Left lung (tissue), 14 donors: ENCODE data around the gene CCDC85C. TPM values are rescaled to one million over a fixed set of nuclear protein-coding genes. Genes with fewer than 3 reads are reported as not detected.
A peak's percentile ranks its signal among the peaks of the same experiment; 100 is the strongest.

Experiments
- ATAC-seq: fragments of 200-7000 bp; cut with Tn5 transposase; one replicate; pipeline ENCODE4 v1.9.1; 2020; ENCODE audit warnings: moderate library complexity
- DNase-seq, 4 donors: peaks; one replicate each; pipeline ENCODE4 v3.0.0-alpha.2; 2013 to 2020
- H3K27ac ChIP-seq, 2 donors: fragments of 200-600 bp; sonication (generic) in 1 of 2; one replicate each; pipeline versions ENCODE4 v1.5.0 to v1.8.0; 2020 to 2021
- H3K27me3 ChIP-seq, 2 donors: fragments of 200-600 bp; sonication (generic) in 1 of 2; one replicate each; pipeline versions ENCODE4 v1.5.0 to v1.8.0; 2020 to 2021
- H3K36me3 ChIP-seq, 2 donors: fragments of 200-600 bp; sonication (generic) in 1 of 2; one replicate each; pipeline versions ENCODE4 v1.5.0 to v1.8.0; 2020 to 2021
- H3K4me1 ChIP-seq, 2 donors: fragments of 200-600 bp; one replicate each; pipeline ENCODE4 v1.8.0; 2021
- H3K4me3 ChIP-seq, 2 donors: fragments of 200-600 bp; sonication (generic) in 1 of 2; one replicate each; pipeline versions ENCODE4 v1.5.0 to v1.8.0; 2020 to 2021; ENCODE audit warnings: mild to moderate bottlenecking in 1 of 2
- H3K9me3 ChIP-seq, 2 donors: fragments of 200-600 bp; sonication (generic) in 1 of 2; one replicate each; pipeline versions ENCODE4 v1.5.0 to v1.8.0; 2020 to 2021
- CTCF ChIP-seq, 2 donors: fragments of 200-600 bp; sonication (generic) in 1 of 2; IDR thresholded peaks; one replicate each; pipeline versions ENCODE4 v1.5.0 to v1.8.0; 2021; ENCODE audit warnings: antibody characterized with exemption in 2 of 2
- intact Hi-C, 2 donors: fragments of 100-400 bp; cut with DNase I; formaldehyde crosslinking; loops; one replicate each; pipeline versions ENCODE4 v1.11.2 to v1.14.2; 2022
- long read RNA-seq, 12 donors: library from polyadenylated mRNA in 2 of 12; unstranded in 2 of 12; transcript quantifications; one replicate each; pipeline ENCODE4 v2.0.0 and lab custom pipeline, GENCODE V29; 2019 to 2026
- polyA plus RNA-seq, 6 donors: library from polyadenylated mRNA; unstranded; fragments of 120-200 nt; gene quantifications; one replicate each; pipeline ENCODE4 v1.2.1, GENCODE V29; 2013; ENCODE audit not compliant: insufficient read length in 6 of 6
- total RNA-seq, 2 donors: library from RNA; stranded (reverse); fragmentation: NEBNext Ultra II Directional; extraction: Animal tissue kit (Norgen Biotek cat#: 25700); gene quantifications; one replicate each; pipeline ENCODE4 v1.2.1, GENCODE V29; 2021
- donor health status: DM: no; HTN: yes; CAD: no.
- donor health status: DM: no; HTN: no; CAD: no.

CCDC85C gene
- total RNA-seq (10 to 100 TPM; 16.4 to 19.0 TPM), polyA plus RNA-seq (10 to 100 TPM in 4 of 6 donors, 1 to 10 TPM in 2; 6.3 to 16.1 (median 12.0) TPM)
- long read RNA-seq, donor 1, partial matches to known transcripts = 60 of 60 reads
- long read RNA-seq, donor 1, other reads (novel, unspliced or antisense) = 0 of 60 reads
- long read RNA-seq, donor 2, full-length matches to known transcripts = 2 of 171 reads
- long read RNA-seq, donor 2, partial matches to known transcripts = 169 of 171 reads
- long read RNA-seq, donor 2, other reads (novel, unspliced or antisense) = 0 of 171 reads
- long read RNA-seq, donor 3, partial matches to known transcripts = 19 of 19 reads
- long read RNA-seq, donor 3, other reads (novel, unspliced or antisense) = 0 of 19 reads
- long read RNA-seq, donor 4, partial matches to known transcripts = 0 of 1 reads
- long read RNA-seq, donor 4, other reads (novel, unspliced or antisense) = 1 of 1 reads
- long read RNA-seq, donor 5, full-length matches to known transcripts = 2 of 2 reads
- long read RNA-seq, donor 5, partial matches to known transcripts = 0 of 2 reads
- long read RNA-seq, donor 5, other reads (novel, unspliced or antisense) = 0 of 2 reads
- long read RNA-seq, donor 6, full-length matches to known transcripts = 1 of 20 reads
- long read RNA-seq, donor 6, partial matches to known transcripts = 19 of 20 reads
- long read RNA-seq, donor 6, other reads (novel, unspliced or antisense) = 0 of 20 reads
- long read RNA-seq, donor 7, full-length matches to known transcripts = 1 of 6 reads
- long read RNA-seq, donor 7, partial matches to known transcripts = 5 of 6 reads
- long read RNA-seq, donor 7, other reads (novel, unspliced or antisense) = 0 of 6 reads
- long read RNA-seq, donor 8, full-length matches to known transcripts = 3 of 102 reads
- long read RNA-seq, donor 8, partial matches to known transcripts = 94 of 102 reads
- long read RNA-seq, donor 8, other reads (novel, unspliced or antisense) = 5 of 102 reads
- long read RNA-seq, donor 9 = 0 reads
- long read RNA-seq, donor 10, partial matches to known transcripts = 0 of 2 reads
- long read RNA-seq, donor 10, other reads (novel, unspliced or antisense) = 2 of 2 reads
- long read RNA-seq, donor 11 = 0 reads
- long read RNA-seq, donor 12, full-length matches to known transcripts = 1 of 46 reads
- long read RNA-seq, donor 12, partial matches to known transcripts = 45 of 46 reads
- long read RNA-seq, donor 12, other reads (novel, unspliced or antisense) = 0 of 46 reads

GRCh38 chr14:99603471-99604277, at the start of gene CCDC85C:
CCDC85C (minus strand) TSS chr14:99604207; CDS start chr14:99603959, 248 bp downstream.
- peak within 1 kb of the TSS; percentile 85 to 87 for H3K27ac ChIP-seq
- no peaks in the 10 kb centered on the region for H3K36me3 ChIP-seq
- H3K27me3 ChIP-seq = peaks cover 0 to 47% of the 10 kb centered on the region in 2 donors
- ATAC-seq = no peak
- TF ChIP-seq CTCF (IDR thresholded peaks at IDR 0.05) = no peak
- DNase-seq = no peak
- H3K4me1 ChIP-seq = peaks cover 14 to 64% of the 10 kb centered on the region in 2 donors
- H3K9me3 ChIP-seq = no peaks in the 10 kb centered on the region
- H3K4me3 ChIP-seq = peak within 1 kb of the TSS; percentile 82 to 88
- intact Hi-C loops = no loop called here

GRCh38 chr14:99651953-99652746, 48.1 kb upstream of the CCDC85C start:
- Histone ChIP-seq H3K27me3 (peaks cover 0 to 16% of the 10 kb centered on the region in 2 donors), H3K36me3 (no peaks in the 10 kb centered on the region), H3K9me3 (no peaks in the 10 kb centered on the region), H3K4me3 (no peak overlapping the region), H3K4me1 (no peaks in the 10 kb centered on the region), H3K27ac (no peak overlapping the region)
- intact Hi-C loops = no loop called here
- TF ChIP-seq CTCF (IDR thresholded peaks at IDR 0.05) = no peak
- no peak for DNase-seq
- ATAC-seq = no peak

- intact Hi-C loops = no loop called here
- peaks cover 3 to 7% of the 10 kb centered on the region in 2 donors for H3K4me1 ChIP-seq
- peak in 1 of 4 donors; percentile 57 for DNase-seq
- no peak for ATAC-seq
- no peak overlapping the region for H3K27ac ChIP-seq
- no peak overlapping the region for H3K4me3 ChIP-seq
- TF ChIP-seq CTCF (IDR thresholded peaks at IDR 0.05) = no peak
- peaks cover 0 to 27% of the 10 kb centered on the region in 2 donors for H3K27me3 ChIP-seq
- no peaks in the 10 kb centered on the region for H3K36me3 ChIP-seq
- H3K9me3 ChIP-seq = no peaks in the 10 kb centered on the region
These were observed 46.2 kb upstream of the CCDC85C start for GRCh38 chr14:99650189-99650588.

- DNase-seq (peak in 1 of 4 donors; percentile 28), ATAC-seq (no peak)
- intact Hi-C loops = no loop called here
- Histone ChIP-seq H3K27ac (no peak overlapping the region), H3K36me3 (no peaks in the 10 kb centered on the region), H3K9me3 (no peaks in the 10 kb centered on the region), H3K4me3 (no peak overlapping the region), H3K4me1 (peaks cover 3 to 10% of the 10 kb centered on the region in 2 donors), H3K27me3 (peaks cover 0 to 32% of the 10 kb centered on the region in 2 donors)
- TF ChIP-seq CTCF (IDR thresholded peaks at IDR 0.05) = no peak
These were observed 45.6 kb upstream of the CCDC85C start for GRCh38 chr14:99649643-99650042.
